ENCODE data around the gene BCAS3. TPM values are rescaled to one million over a fixed set of nuclear protein-coding genes. Genes with fewer than 3 reads are reported as not detected.

Gene BCAS3
- total RNA-seq, 2 experiments from 2014 or later, result 20.1 to 31.8 TPM

GRCh38 chr17:61209106-61209439 lies 531.4 kb downstream of the BCAS3 start:
- DNase-seq, result no peak
- intact Hi-C loops (cut with DNase I, micrococcal nuclease), result no loop called here

GRCh38 chr17:61209525-61209924 lies 531.9 kb downstream of the BCAS3 start:
- Mint-ChIP-seq H3K4me1 (ENCODE audit: low read depth) (no peaks in the 10 kb centered on the region), H3K4me3 (no peak overlapping the region), H3K27ac (no peak overlapping the region), H3K9me3 (no peaks in the 10 kb centered on the region), H3K27me3 (no peaks in the 10 kb centered on the region), H3K36me3 (ENCODE audit: low read depth) (no peaks in the 10 kb centered on the region)
- intact Hi-C loops (cut with DNase I, micrococcal nuclease), result no loop called here
- ChIA-PET POLR2A (interaction anchor here (0.5 to 0.9 kb wide), 2 partner anchors 13 to 28 kb away, joined by 3 read pairs; no protein-coding TSS in a partner anchor), CTCF (interaction anchor here (1.1 kb wide), 1 partner anchor 109 kb away, joined by 3 read pairs; no protein-coding TSS in a partner anchor)
- TF ChIP-seq CTCF (IDR thresholded peaks at IDR 0.05), result no peak
- Histone ChIP-seq H3K36me3 (ENCODE audit: insufficient read depth, low read length) (no peaks in the 10 kb centered on the region), H3K9me3 (ENCODE audit: control insufficient read depth in 1 of 2, insufficient read depth in 1 of 2, low read length in 2 of 2) (no peaks in the 10 kb centered on the region), H3K4me1 (ENCODE audit: insufficient read depth, low read length) (no peaks in the 10 kb centered on the region), H3K4me3 (ENCODE audit: low read length) (no peak overlapping the region), H3K27ac (ENCODE audit: low read depth in 1 of 2, low read length in 2 of 2) (no peak overlapping the region), H3K27me3 (ENCODE audit: control insufficient read depth in 1 of 2, insufficient read depth in 2 of 2, low read length in 2 of 2) (no peaks in the 10 kb centered on the region)
- no peak for DNase-seq
- no peak for ATAC-seq (ENCODE audit: poor library complexity)

More at GRCh38 chr17:61209106-61209439, 531.4 kb downstream of the BCAS3 start:
- CTCF ChIA-PET, result interaction anchor here (1.1 to 1.8 kb wide), 2 partner anchors 11 to 108 kb away, joined by 3 to 5 read pairs; no protein-coding TSS in a partner anchor
- no peak overlapping the region for H3K4me3 Mint-ChIP-seq
- H3K36me3 ChIP-seq (ENCODE audit: insufficient read depth, low read length), result no peaks in the 10 kb centered on the region
- no peak overlapping the region for H3K27ac Mint-ChIP-seq
- H3K27ac ChIP-seq (ENCODE audit: low read depth in 1 of 2, low read length in 2 of 2), result no peak overlapping the region
- ATAC-seq (ENCODE audit: poor library complexity), result no peak
- H3K4me1 ChIP-seq (ENCODE audit: insufficient read depth, low read length), result no peaks in the 10 kb centered on the region
- no peaks in the 10 kb centered on the region for H3K9me3 ChIP-seq (ENCODE audit: control insufficient read depth in 1 of 2, insufficient read depth in 1 of 2, low read length in 2 of 2)
- POLR2A ChIA-PET, result interaction anchor here (0.5 to 0.9 kb wide), 2 partner anchors 13 to 28 kb away, joined by 3 read pairs; no protein-coding TSS in a partner anchor
- no peaks in the 10 kb centered on the region for H3K4me1 Mint-ChIP-seq (ENCODE audit: low read depth)
- no peaks in the 10 kb centered on the region for H3K9me3 Mint-ChIP-seq
- TF ChIP-seq CTCF (IDR thresholded peaks at IDR 0.05), result no peak
- no peaks in the 10 kb centered on the region for H3K27me3 Mint-ChIP-seq
- no peaks in the 10 kb centered on the region for H3K27me3 ChIP-seq (ENCODE audit: control insufficient read depth in 1 of 2, insufficient read depth in 2 of 2, low read length in 2 of 2)
- no peaks in the 10 kb centered on the region for H3K36me3 Mint-ChIP-seq (ENCODE audit: low read depth)
- H3K4me3 ChIP-seq (ENCODE audit: low read length), result no peak overlapping the region

GRCh38 chr17:61211236-61211635 lies 533.6 kb downstream of the BCAS3 start:
- Mint-ChIP-seq H3K4me3 (no peak overlapping the region), H3K4me1 (ENCODE audit: low read depth) (no peaks in the 10 kb centered on the region), H3K9me3 (no peaks in the 10 kb centered on the region), H3K27me3 (no peaks in the 10 kb centered on the region), H3K36me3 (ENCODE audit: low read depth) (no peaks in the 10 kb centered on the region), H3K27ac (no peak overlapping the region)
- ATAC-seq (ENCODE audit: poor library complexity) (no peak), DNase-seq (no peak)
- Histone ChIP-seq H3K9me3 (ENCODE audit: control insufficient read depth in 1 of 2, insufficient read depth in 1 of 2, low read length in 2 of 2) (no peaks in the 10 kb centered on the region), H3K36me3 (ENCODE audit: insufficient read depth, low read length) (no peaks in the 10 kb centered on the region), H3K4me1 (ENCODE audit: insufficient read depth, low read length) (no peaks in the 10 kb centered on the region), H3K27me3 (ENCODE audit: control insufficient read depth in 1 of 2, insufficient read depth in 2 of 2, low read length in 2 of 2) (no peaks in the 10 kb centered on the region), H3K27ac (ENCODE audit: low read depth in 1 of 2, low read length in 2 of 2) (no peak overlapping the region), H3K4me3 (ENCODE audit: low read length) (no peak overlapping the region)
- POLR2A ChIA-PET, result no interaction called here
- TF ChIP-seq CTCF (IDR thresholded peaks at IDR 0.05), result no peak
- CTCF ChIA-PET, result no interaction called here
- intact Hi-C loops (cut with DNase I, micrococcal nuclease), result no loop called here
